ENCODE data around the gene TRABD2B. TPM values are rescaled to one million over a fixed set of nuclear protein-coding genes. Genes with fewer than 3 reads are reported as not detected.

The TRABD2B gene
- total RNA-seq, 1 donor = not detected

GRCh38 chr1:48003741-48004531, 6.8 kb upstream of the TRABD2B start:
- no peaks in the 10 kb centered on the region for H3K9me3 ChIP-seq (ENCODE audit: low read depth, low read length)
- H3K4me1 ChIP-seq (ENCODE audit: insufficient read depth, low read length) = no peaks in the 10 kb centered on the region
- H3K27me3 ChIP-seq (ENCODE audit: insufficient read depth, low read length) = peaks cover 3% of the 10 kb centered on the region
- H3K4me3 ChIP-seq (ENCODE audit: low read length) = no peak overlapping the region

DNA sequence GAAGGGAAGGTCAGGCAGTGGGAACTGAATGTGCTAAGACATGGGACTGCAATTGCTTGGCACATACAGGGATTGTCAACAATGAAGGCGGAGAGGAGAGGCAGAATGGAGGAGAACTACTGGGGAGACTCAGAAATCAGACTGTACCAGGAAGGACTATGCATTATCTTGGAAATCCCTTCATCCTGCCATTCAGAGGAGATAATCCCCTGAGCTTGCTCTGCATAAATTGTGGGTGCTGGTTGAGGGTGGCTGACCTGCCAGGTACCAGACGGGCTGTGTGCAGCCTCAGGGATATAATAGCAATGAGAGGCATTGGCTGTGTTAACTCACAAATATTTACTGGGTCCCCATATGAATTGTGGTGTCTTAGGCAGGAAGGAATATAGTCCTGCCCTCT, 5.0 kb upstream of the TRABD2B start:
- H3K9me3 ChIP-seq (ENCODE audit: low read depth, low read length) = no peaks in the 10 kb centered on the region
- peaks cover 3% of the 10 kb centered on the region for H3K4me1 ChIP-seq (ENCODE audit: insufficient read depth, low read length)
- peaks cover 16% of the 10 kb centered on the region for H3K27me3 ChIP-seq (ENCODE audit: insufficient read depth, low read length)
- H3K4me3 ChIP-seq (ENCODE audit: low read length) = no peak overlapping the region

- peaks cover 3% of the 10 kb centered on the region for H3K4me1 ChIP-seq (ENCODE audit: insufficient read depth, low read length)
- H3K27me3 ChIP-seq (ENCODE audit: insufficient read depth, low read length) = peaks cover 16% of the 10 kb centered on the region
- no peak overlapping the region for H3K4me3 ChIP-seq (ENCODE audit: low read length)
- no peaks in the 10 kb centered on the region for H3K9me3 ChIP-seq (ENCODE audit: low read depth, low read length)
These were observed 4.5 kb upstream of the TRABD2B start for GRCh38 chr1:48001696-48002095.

DNA sequence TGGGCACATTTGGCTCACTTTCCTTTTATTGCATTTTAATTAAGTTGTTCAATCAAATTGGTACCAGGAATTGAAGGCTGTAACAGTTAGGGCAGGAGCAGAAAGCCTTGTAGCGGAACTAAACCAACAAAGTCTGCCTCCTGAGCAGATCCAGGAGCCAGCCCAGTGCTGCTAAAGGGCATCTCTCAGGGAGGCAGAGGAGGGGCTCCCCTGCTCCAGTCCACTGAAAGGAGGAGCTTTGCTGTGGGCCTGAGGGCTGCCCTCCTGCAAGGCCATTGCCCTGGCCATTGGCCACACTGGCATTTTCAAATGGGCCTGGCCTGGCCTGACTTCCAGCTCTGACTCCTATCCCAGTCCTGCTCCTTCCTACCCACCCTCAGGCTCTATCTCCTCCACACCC, 3.7 kb upstream of the TRABD2B start:
- H3K27me3 ChIP-seq (ENCODE audit: insufficient read depth, low read length) = peaks cover 21% of the 10 kb centered on the region
- H3K4me1 ChIP-seq (ENCODE audit: insufficient read depth, low read length) = peaks cover 3% of the 10 kb centered on the region
- H3K9me3 ChIP-seq (ENCODE audit: low read depth, low read length) = no peaks in the 10 kb centered on the region
- no peak overlapping the region for H3K4me3 ChIP-seq (ENCODE audit: low read length)

DNA sequence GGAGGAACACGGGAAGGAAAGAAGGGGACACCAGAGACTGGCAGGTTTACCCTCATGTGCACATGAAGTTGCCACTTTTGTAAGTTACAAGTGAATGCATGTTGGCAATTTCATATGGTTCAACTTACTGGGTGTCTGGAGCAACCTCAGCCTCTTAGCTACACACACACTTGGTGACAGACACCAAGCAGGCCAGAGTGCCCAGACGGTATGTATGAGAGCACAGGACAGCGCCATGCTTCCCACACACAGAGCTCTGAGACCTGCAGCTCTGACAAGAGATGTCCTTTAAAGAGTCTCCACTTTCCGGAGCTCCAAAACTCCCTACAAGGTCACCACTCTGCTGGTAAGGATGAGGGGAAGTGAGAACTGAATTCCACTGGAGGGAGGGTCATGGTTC, 1.9 kb upstream of the TRABD2B start:
- Histone ChIP-seq H3K4me1 (ENCODE audit: insufficient read depth, low read length) (peaks cover 3% of the 10 kb centered on the region), H3K9me3 (ENCODE audit: low read depth, low read length) (no peaks in the 10 kb centered on the region), H3K27me3 (ENCODE audit: insufficient read depth, low read length) (peaks cover 35% of the 10 kb centered on the region), H3K4me3 (ENCODE audit: low read length) (no peak overlapping the region)

DNA sequence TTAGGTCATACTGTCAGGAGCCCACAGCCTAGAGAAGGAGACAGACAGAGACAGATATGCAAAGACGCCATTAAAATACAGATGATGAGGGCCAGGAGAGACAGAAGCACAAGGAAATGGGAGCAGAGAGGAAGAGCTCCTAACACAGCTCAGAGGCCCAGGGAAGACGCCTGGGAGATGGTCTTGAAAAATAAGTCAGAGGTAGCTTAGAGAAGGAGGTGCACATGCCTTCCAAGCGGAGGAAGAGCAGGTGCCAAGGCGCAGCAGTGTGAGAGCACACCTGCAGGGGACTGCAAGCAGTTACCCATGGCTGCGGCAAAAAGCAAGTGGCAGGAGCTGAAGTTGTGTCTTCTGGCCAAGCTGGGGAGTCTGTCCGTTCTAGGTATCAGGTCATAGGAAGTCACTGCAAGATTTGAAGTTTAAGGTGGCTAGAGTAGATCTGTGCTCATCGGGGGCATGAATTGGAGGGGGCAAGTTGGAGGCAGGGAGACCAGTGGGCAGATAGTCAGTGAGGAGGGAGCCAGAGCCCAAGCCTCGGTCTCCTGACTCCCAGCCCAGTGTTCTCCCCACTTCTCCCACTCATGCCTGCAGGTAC, 1.3 kb upstream of the TRABD2B start:
- H3K4me3 ChIP-seq (ENCODE audit: low read length) = no peak overlapping the region
- H3K9me3 ChIP-seq (ENCODE audit: low read depth, low read length) = no peaks in the 10 kb centered on the region
- peaks cover 3% of the 10 kb centered on the region for H3K4me1 ChIP-seq (ENCODE audit: insufficient read depth, low read length)
- H3K27me3 ChIP-seq (ENCODE audit: insufficient read depth, low read length) = peaks cover 35% of the 10 kb centered on the region

GRCh38 chr1:47996406-47997226, 569 bp downstream of the TRABD2B start:
- H3K9me3 ChIP-seq (ENCODE audit: low read depth, low read length) = no peaks in the 10 kb centered on the region
- H3K4me3 ChIP-seq (ENCODE audit: low read length) = no peak overlapping the region
- peaks cover 35% of the 10 kb centered on the region for H3K27me3 ChIP-seq (ENCODE audit: insufficient read depth, low read length)
- peaks cover 3% of the 10 kb centered on the region for H3K4me1 ChIP-seq (ENCODE audit: insufficient read depth, low read length)

DNA sequence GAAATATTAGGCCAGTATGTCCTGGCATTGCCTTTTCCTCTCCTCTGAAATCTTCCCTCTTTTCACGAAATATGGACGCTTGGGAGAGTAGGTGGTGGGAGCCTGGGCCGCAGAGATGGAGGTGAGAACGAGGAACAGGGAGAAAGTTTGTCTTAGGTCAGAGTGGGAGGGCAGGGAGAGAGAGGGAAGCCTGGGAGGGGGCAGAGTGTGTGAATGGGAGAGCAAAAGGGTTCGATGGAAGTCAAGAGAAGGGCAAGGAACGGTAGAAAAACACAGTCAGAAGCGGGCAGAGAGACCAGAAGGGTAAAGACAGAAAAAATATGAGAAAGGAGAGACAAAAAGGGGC, 1.2 kb downstream of the TRABD2B start:
- no peaks in the 10 kb centered on the region for H3K9me3 ChIP-seq (ENCODE audit: low read depth, low read length)
- no peak overlapping the region for H3K4me3 ChIP-seq (ENCODE audit: low read length)
- peaks cover 37% of the 10 kb centered on the region for H3K27me3 ChIP-seq (ENCODE audit: insufficient read depth, low read length)
- peaks cover 3% of the 10 kb centered on the region for H3K4me1 ChIP-seq (ENCODE audit: insufficient read depth, low read length)

- Histone ChIP-seq H3K27me3 (ENCODE audit: insufficient read depth, low read length) (peaks cover 38% of the 10 kb centered on the region), H3K4me1 (ENCODE audit: insufficient read depth, low read length) (peaks cover 3% of the 10 kb centered on the region)
These were observed 1.7 kb downstream of the TRABD2B start for GRCh38 chr1:47995306-47996050.

DNA sequence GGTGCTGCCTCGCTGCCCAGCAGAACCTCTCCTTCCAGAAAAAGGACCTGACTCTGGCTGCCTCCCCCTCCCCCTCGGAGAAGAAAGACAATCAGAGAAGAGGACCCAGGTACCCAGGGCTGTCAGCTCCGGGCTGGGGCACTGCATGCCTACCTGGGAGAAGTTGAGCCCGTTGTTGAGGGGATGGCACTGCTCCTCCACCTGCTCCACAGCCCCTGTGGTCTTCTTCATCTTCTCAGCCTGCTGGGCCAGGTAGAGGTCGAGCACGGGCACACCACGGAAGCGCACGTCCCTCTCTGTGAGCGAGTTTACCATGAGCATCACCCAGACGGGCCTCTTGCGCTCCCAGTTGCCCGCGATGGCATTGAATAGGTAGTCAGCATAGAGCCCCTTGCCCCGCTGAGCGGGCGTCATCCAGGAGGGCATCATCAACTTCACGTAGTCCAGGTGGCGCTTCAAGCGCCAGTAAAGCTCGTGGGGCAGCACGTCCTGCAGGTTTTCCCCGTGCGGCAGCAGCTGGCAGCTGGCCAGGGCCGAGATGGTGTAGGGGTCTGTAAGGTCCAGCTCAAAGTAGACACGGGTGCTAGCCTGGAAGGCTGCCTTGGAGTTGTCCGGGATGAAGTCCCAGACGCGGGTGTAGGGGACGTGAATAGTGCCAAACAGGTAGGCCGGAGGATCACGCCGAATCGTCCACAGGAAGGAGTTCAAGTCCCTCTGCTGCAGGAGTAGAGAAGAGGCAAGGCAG, 3.1 kb downstream of the TRABD2B start:
- H3K27me3 ChIP-seq (ENCODE audit: insufficient read depth, low read length) = peaks cover 36% of the 10 kb centered on the region
- H3K9me3 ChIP-seq (ENCODE audit: low read depth, low read length) = no peaks in the 10 kb centered on the region
- H3K4me3 ChIP-seq (ENCODE audit: low read length) = no peak overlapping the region
- H3K4me1 ChIP-seq (ENCODE audit: insufficient read depth, low read length) = peaks cover 3% of the 10 kb centered on the region

More at GRCh38 chr1:47995306-47996050, 1.7 kb downstream of the TRABD2B start:
- H3K9me3 ChIP-seq (ENCODE audit: low read depth, low read length) = no peaks in the 10 kb centered on the region
- no peak overlapping the region for H3K4me3 ChIP-seq (ENCODE audit: low read length)

- H3K9me3 ChIP-seq (ENCODE audit: low read depth, low read length) = no peaks in the 10 kb centered on the region
- H3K4me1 ChIP-seq (ENCODE audit: insufficient read depth, low read length) = peaks cover 3% of the 10 kb centered on the region
- peaks cover 30% of the 10 kb centered on the region for H3K27me3 ChIP-seq (ENCODE audit: insufficient read depth, low read length)
- no peak overlapping the region for H3K4me3 ChIP-seq (ENCODE audit: low read length)
These were observed 3.8 kb downstream of the TRABD2B start for GRCh38 chr1:47993416-47993740.

DNA sequence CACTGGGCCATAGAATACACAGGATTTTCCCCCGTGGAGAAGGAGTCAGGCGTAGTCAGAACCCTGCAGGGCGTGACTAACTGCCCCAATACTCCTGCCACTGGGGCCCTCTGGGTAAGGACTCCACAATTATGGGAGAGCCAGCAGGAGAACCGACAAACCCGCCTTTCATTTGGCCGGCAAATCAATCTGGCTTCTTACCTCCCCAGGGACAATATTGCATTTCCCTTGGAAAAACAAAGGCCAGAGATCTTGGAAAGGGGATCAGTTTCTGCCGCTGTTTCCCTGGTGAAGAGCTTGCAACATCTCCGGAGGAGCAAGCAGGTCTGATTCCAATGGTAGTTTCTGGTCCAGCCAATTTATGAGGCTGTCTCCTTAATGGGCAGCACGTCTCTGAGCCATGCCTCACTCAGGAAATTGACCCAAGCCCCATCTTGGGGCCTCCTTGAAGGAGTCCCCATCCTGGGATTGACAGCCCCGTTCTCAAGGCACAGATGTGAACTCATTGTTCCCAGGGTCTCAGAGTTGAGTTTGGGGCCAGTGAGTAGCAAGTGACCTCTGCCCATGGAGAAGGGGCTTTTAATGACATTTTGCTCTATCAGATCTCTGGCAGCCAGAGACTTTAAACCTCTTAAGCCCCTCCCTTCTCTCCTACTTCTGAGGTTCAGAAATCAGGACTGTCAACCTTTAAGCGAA, 4.3 kb downstream of the TRABD2B start:
- peaks cover 3% of the 10 kb centered on the region for H3K4me1 ChIP-seq (ENCODE audit: insufficient read depth, low read length)
- H3K27me3 ChIP-seq (ENCODE audit: insufficient read depth, low read length) = peaks cover 24% of the 10 kb centered on the region
- H3K4me3 ChIP-seq (ENCODE audit: low read length) = no peak overlapping the region
- no peaks in the 10 kb centered on the region for H3K9me3 ChIP-seq (ENCODE audit: low read depth, low read length)

DNA sequence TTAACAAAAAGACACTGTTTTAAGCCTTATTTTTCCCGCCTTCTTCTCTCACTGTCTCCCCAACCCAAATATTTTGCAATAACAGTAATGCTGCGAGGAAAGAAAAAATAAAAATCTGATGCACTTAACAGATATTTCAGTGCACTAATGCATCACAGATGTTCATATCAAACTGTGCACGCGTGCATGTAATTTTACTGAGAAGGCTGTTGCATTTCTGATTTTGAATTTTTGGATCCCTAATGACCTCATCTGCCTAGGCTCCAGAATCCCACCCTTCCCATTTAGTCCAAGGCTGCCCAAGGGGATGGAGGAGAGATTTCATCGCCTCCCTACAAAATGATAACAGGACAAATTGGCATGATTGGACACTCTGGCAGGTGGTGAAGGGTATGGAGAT, 5.5 kb downstream of the TRABD2B start:
- no peak overlapping the region for H3K4me3 ChIP-seq (ENCODE audit: low read length)
- peaks cover 24% of the 10 kb centered on the region for H3K27me3 ChIP-seq (ENCODE audit: insufficient read depth, low read length)
- H3K4me1 ChIP-seq (ENCODE audit: insufficient read depth, low read length) = no peaks in the 10 kb centered on the region
- H3K9me3 ChIP-seq (ENCODE audit: low read depth, low read length) = no peaks in the 10 kb centered on the region

- H3K27me3 ChIP-seq (ENCODE audit: insufficient read depth, low read length) = peaks cover 25% of the 10 kb centered on the region
- no peaks in the 10 kb centered on the region for H3K4me1 ChIP-seq (ENCODE audit: insufficient read depth, low read length)
- H3K9me3 ChIP-seq (ENCODE audit: low read depth, low read length) = no peaks in the 10 kb centered on the region
- no peak overlapping the region for H3K4me3 ChIP-seq (ENCODE audit: low read length)
These were observed 6.0 kb downstream of the TRABD2B start for GRCh38 chr1:47991187-47991586.
